Trophoblast cell (in vitro differentiated cells and primary cell): ENCODE results near the gene SLC6A11.

Source experiments
- DNase-seq, 2 donors: peaks; one replicate each; pipeline ENCODE4 v3.0.0-alpha.2; 2016
- H2AFZ ChIP-seq: 2 replicates; pipeline ENCODE4 v1.6.1; 2013; ENCODE audit warnings: low read length, moderate library complexity, mild to moderate bottlenecking; ENCODE audit not compliant: insufficient read depth, poor library complexity
- H2AK5ac ChIP-seq: 2 replicates; pipeline ENCODE4 v1.6.1; 2013; ENCODE audit warnings: mild to moderate bottlenecking, low read length
- H2BK120ac ChIP-seq: 2 replicates; pipeline ENCODE4 v1.6.1; 2013; ENCODE audit warnings: low read length, mild to moderate bottlenecking, moderate library complexity; ENCODE audit not compliant: insufficient read depth, poor library complexity
- H2BK12ac ChIP-seq: 2 replicates; pipeline ENCODE4 v1.6.1; 2013; ENCODE audit warnings: mild to moderate bottlenecking, low read length, moderate library complexity
- H2BK5ac ChIP-seq: 2 replicates; pipeline ENCODE4 v1.6.1; 2013; ENCODE audit warnings: low read length, low read depth, moderate library complexity, mild to moderate bottlenecking; ENCODE audit not compliant: poor library complexity
- H3K14ac ChIP-seq: 2 replicates; pipeline ENCODE4 v1.6.1; 2013; ENCODE audit warnings: mild to moderate bottlenecking, low read length
- H3K18ac ChIP-seq: 2 replicates; pipeline ENCODE4 v1.6.1; 2013; ENCODE audit warnings: mild to moderate bottlenecking, low read length
- H3K23ac ChIP-seq: 2 replicates; pipeline ENCODE4 v1.6.1; 2013; ENCODE audit warnings: low read length
- H3K27ac ChIP-seq: 2 replicates; pipeline ENCODE4 v1.5.1; 2013; ENCODE audit warnings: low read depth, mild to moderate bottlenecking, inconsistent platforms, low read length, moderate library complexity
- H3K27me3 ChIP-seq: 2 replicates; pipeline ENCODE4 v1.6.1; 2013; ENCODE audit warnings: inconsistent platforms, mild to moderate bottlenecking, low read length, moderate library complexity; ENCODE audit not compliant: insufficient read depth
- H3K36me3 ChIP-seq, 2 experiments: 1 replicate in 1 of 2; 2 replicates in 1 of 2; pipeline ENCODE4 v1.6.1; 2013; ENCODE audit warnings: low read length in 2 of 2, mild to moderate bottlenecking in 2 of 2, moderate library complexity in 1 of 2; ENCODE audit not compliant: insufficient read depth in 2 of 2, control insufficient read depth in 1 of 2
- H3K4ac ChIP-seq: 2 replicates; pipeline ENCODE4 v1.6.1; 2013; ENCODE audit warnings: low read depth, mild to moderate bottlenecking, low read length, moderate library complexity
- H3K4me1 ChIP-seq, 2 experiments: 1 replicate in 1 of 2; 2 replicates in 1 of 2; pipeline ENCODE4 v1.6.1; 2013; ENCODE audit warnings: low read length in 2 of 2, mild to moderate bottlenecking in 2 of 2, moderate library complexity in 1 of 2; ENCODE audit not compliant: insufficient read depth in 2 of 2, control insufficient read depth in 1 of 2
- H3K4me2 ChIP-seq: 2 replicates; pipeline ENCODE4 v1.6.1; 2013; ENCODE audit warnings: inconsistent platforms, mild to moderate bottlenecking, low read length, moderate library complexity
- H3K4me3 ChIP-seq: 2 replicates; pipeline ENCODE4 v1.5.1; 2013; ENCODE audit warnings: mild to moderate bottlenecking, low read depth, low read length, inconsistent platforms
- H3K79me1 ChIP-seq: one replicate; pipeline ENCODE4 v1.6.1; 2013; ENCODE audit warnings: low read length
- H3K79me2 ChIP-seq: 2 replicates; pipeline ENCODE4 v1.6.1; 2013; ENCODE audit warnings: low read length, mild to moderate bottlenecking; ENCODE audit not compliant: control insufficient read depth, insufficient read depth, poor library complexity
- H3K9ac ChIP-seq: 2 replicates; pipeline ENCODE4 v1.6.1; 2013; ENCODE audit warnings: mild to moderate bottlenecking, low read length
- H3K9me3 ChIP-seq: 2 replicates; pipeline ENCODE4 v1.6.1; 2013; ENCODE audit warnings: low read depth, mild to moderate bottlenecking, control low read depth, inconsistent platforms, low read length; ENCODE audit not compliant: insufficient read depth
- H4K12ac ChIP-seq: 2 replicates; pipeline ENCODE4 v1.6.1; 2013; ENCODE audit warnings: low read depth, mild to moderate bottlenecking, low read length, moderate library complexity
- H4K8ac ChIP-seq: 2 replicates; pipeline ENCODE4 v1.6.1; 2013; ENCODE audit warnings: low read depth, mild to moderate bottlenecking, low read length, moderate library complexity
- H4K91ac ChIP-seq: one replicate; pipeline ENCODE4 v1.6.1; 2013; ENCODE audit warnings: low read depth, mild to moderate bottlenecking, low read length, moderate library complexity
- WGBS: extraction: QIAGEN DNeasy Blood & Tissue Kit; methylation state at CpG from one replicate; pipeline ENCODE4 v1.1.7; 2013; ENCODE audit warnings: missing lambda C conversion rate; ENCODE audit not compliant: insufficient read length, insufficient coverage; ENCODE audit errors: extremely low coverage; 5-methylcytosine and 5-hydroxymethylcytosine counted together

The SLC6A11 gene

GRCh38 chr3:10890665-10891064 lies 74.6 kb downstream of the SLC6A11 start:
- no peak overlapping the region for H3K4ac ChIP-seq
- no peaks in the 10 kb centered on the region for H3K79me1 ChIP-seq
- H3K14ac ChIP-seq: no peak overlapping the region
- WGBS: no CpG with 5 or more reads among the region's 1 CpG
- H3K18ac ChIP-seq: no peak overlapping the region
- H2AFZ ChIP-seq: no peak overlapping the region
- no peak overlapping the region for H3K4me2 ChIP-seq
- H3K79me2 ChIP-seq: no peaks in the 10 kb centered on the region
- no peak overlapping the region for H3K9ac ChIP-seq
- H3K23ac ChIP-seq: no peak overlapping the region
- no peak for DNase-seq
- H4K91ac ChIP-seq: no peak overlapping the region
- no peaks in the 10 kb centered on the region for H3K36me3 ChIP-seq
- H3K4me1 ChIP-seq: no peaks in the 10 kb centered on the region
- H2BK12ac ChIP-seq: no peak overlapping the region
- H4K8ac ChIP-seq: no peak overlapping the region
- no peak overlapping the region for H3K4me3 ChIP-seq
- H2BK5ac ChIP-seq: no peak overlapping the region
- H4K12ac ChIP-seq: no peak overlapping the region
- no peak overlapping the region for H2BK120ac ChIP-seq
- no peak overlapping the region for H3K27ac ChIP-seq
- H3K27me3 ChIP-seq: no peaks in the 10 kb centered on the region
- H2AK5ac ChIP-seq: no peak overlapping the region
- peaks cover 16% of the 10 kb centered on the region for H3K9me3 ChIP-seq

- no peaks in the 10 kb centered on the region for H3K79me2 ChIP-seq
- H4K12ac ChIP-seq: no peak overlapping the region
- H3K14ac ChIP-seq: no peak overlapping the region
- no peak overlapping the region for H3K23ac ChIP-seq
- no peak overlapping the region for H3K18ac ChIP-seq
- H4K91ac ChIP-seq: no peak overlapping the region
- no peak overlapping the region for H2BK5ac ChIP-seq
- no peak overlapping the region for H2AK5ac ChIP-seq
- H3K27me3 ChIP-seq: no peaks in the 10 kb centered on the region
- H2AFZ ChIP-seq: no peak overlapping the region
- H3K9me3 ChIP-seq: peaks cover 18% of the 10 kb centered on the region
- WGBS: no CpG with 5 or more reads among the region's 5 CpGs
- no peaks in the 10 kb centered on the region for H3K4me1 ChIP-seq
- no peak overlapping the region for H3K27ac ChIP-seq
- H3K79me1 ChIP-seq: no peaks in the 10 kb centered on the region
- no peak overlapping the region for H2BK120ac ChIP-seq
- H3K36me3 ChIP-seq: no peaks in the 10 kb centered on the region
- H4K8ac ChIP-seq: no peak overlapping the region
- DNase-seq: no peak
- no peak overlapping the region for H2BK12ac ChIP-seq
- no peak overlapping the region for H3K4me3 ChIP-seq
- no peak overlapping the region for H3K4ac ChIP-seq
- H3K4me2 ChIP-seq: no peak overlapping the region
- no peak overlapping the region for H3K9ac ChIP-seq
Observed at GRCh38 chr3:10892622-10893021, 76.6 kb downstream of the SLC6A11 start.

- H3K23ac ChIP-seq: no peak overlapping the region
- no peak overlapping the region for H3K18ac ChIP-seq
- no peak overlapping the region for H3K9ac ChIP-seq
- H2AFZ ChIP-seq: no peak overlapping the region
- H3K14ac ChIP-seq: no peak overlapping the region
- no peaks in the 10 kb centered on the region for H3K4me1 ChIP-seq
- H2AK5ac ChIP-seq: no peak overlapping the region
- DNase-seq: no peak
- no peaks in the 10 kb centered on the region for H3K79me1 ChIP-seq
- H2BK120ac ChIP-seq: no peak overlapping the region
- no CpG with 5 or more reads among the region's 13 CpGs for WGBS
- no peak overlapping the region for H2BK12ac ChIP-seq
- H4K91ac ChIP-seq: no peak overlapping the region
- no peaks in the 10 kb centered on the region for H3K79me2 ChIP-seq
- no peaks in the 10 kb centered on the region for H3K36me3 ChIP-seq
- no peak overlapping the region for H3K27ac ChIP-seq
- H2BK5ac ChIP-seq: no peak overlapping the region
- no peak overlapping the region for H3K4me2 ChIP-seq
- H3K4me3 ChIP-seq: no peak overlapping the region
- H3K4ac ChIP-seq: no peak overlapping the region
- H3K9me3 ChIP-seq: peaks cover 5% of the 10 kb centered on the region
- H4K8ac ChIP-seq: no peak overlapping the region
- peaks cover 2% of the 10 kb centered on the region for H3K27me3 ChIP-seq
- H4K12ac ChIP-seq: no peak overlapping the region
Observed at GRCh38 chr3:10901296-10901945, 85.4 kb downstream of the SLC6A11 start.

GRCh38 chr3:10907262-10907661 lies 91.2 kb downstream of the SLC6A11 start:
- Histone ChIP-seq H2BK120ac (no peak overlapping the region), H2AFZ (no peak overlapping the region), H3K4me3 (no peak overlapping the region), H2BK5ac (no peak overlapping the region), H3K9ac (no peak overlapping the region), H3K18ac (no peak overlapping the region), H4K12ac (no peak overlapping the region), H3K23ac (no peak overlapping the region), H3K27me3 (no peaks in the 10 kb centered on the region), H3K9me3 (peaks cover 7% of the 10 kb centered on the region), H2AK5ac (no peak overlapping the region), H2BK12ac (no peak overlapping the region), H4K91ac (no peak overlapping the region), H3K4me2 (no peak overlapping the region), H3K79me1 (no peaks in the 10 kb centered on the region), H3K4me1 (no peaks in the 10 kb centered on the region), H3K27ac (no peak overlapping the region), H3K36me3 (no peaks in the 10 kb centered on the region), H4K8ac (no peak overlapping the region), H3K14ac (no peak overlapping the region), H3K4ac (no peak overlapping the region), H3K79me2 (no peaks in the 10 kb centered on the region)
- DNase-seq: no peak
- no CpG with 5 or more reads among the region's 1 CpG for WGBS
